PFSK-1 (cell line): ENCODE results near the gene UPF1.

Experiments
- FOXP2 ChIP-seq: optimal IDR thresholded peaks from 2 replicates; pipeline ENCODE3; 2011; ENCODE audit warnings: borderline replicate concordance, control low read depth, inconsistent platforms; ENCODE audit not compliant: insufficient read depth; ENCODE audit errors: extremely low read length, extremely low read depth
- POLR2AphosphoS5 ChIP-seq: IDR thresholded peaks from 2 replicates; pipeline ENCODE4 v1.6.1; 2012; ENCODE audit warnings: low read depth, mild to moderate bottlenecking, control low read depth, low read length, moderate library complexity
- SIN3A ChIP-seq: IDR thresholded peaks from 2 replicates; pipeline ENCODE4 v1.6.1; 2012; ENCODE audit warnings: mild to moderate bottlenecking, low read length, moderate library complexity, borderline replicate concordance; ENCODE audit not compliant: insufficient read depth
- TAF1 ChIP-seq: IDR thresholded peaks from 2 replicates; pipeline ENCODE4 v1.6.1; 2012; ENCODE audit warnings: low read length, control low read depth, borderline replicate concordance; ENCODE audit not compliant: insufficient read depth
- TF ChIP-seq, protein P1 (sequence below), 2 experiments: IDR thresholded peaks; 2 replicates each; pipeline versions ENCODE4 v1.6.1 to v1.8.0; 2011 to 2012; ENCODE audit warnings: low read depth in 2 of 2, low read length in 2 of 2, control low read depth in 1 of 2, inconsistent platforms in 1 of 2, mild to moderate bottlenecking in 1 of 2, moderate library complexity in 1 of 2; ENCODE audit not compliant: insufficient read depth in 1 of 2

DNA sequence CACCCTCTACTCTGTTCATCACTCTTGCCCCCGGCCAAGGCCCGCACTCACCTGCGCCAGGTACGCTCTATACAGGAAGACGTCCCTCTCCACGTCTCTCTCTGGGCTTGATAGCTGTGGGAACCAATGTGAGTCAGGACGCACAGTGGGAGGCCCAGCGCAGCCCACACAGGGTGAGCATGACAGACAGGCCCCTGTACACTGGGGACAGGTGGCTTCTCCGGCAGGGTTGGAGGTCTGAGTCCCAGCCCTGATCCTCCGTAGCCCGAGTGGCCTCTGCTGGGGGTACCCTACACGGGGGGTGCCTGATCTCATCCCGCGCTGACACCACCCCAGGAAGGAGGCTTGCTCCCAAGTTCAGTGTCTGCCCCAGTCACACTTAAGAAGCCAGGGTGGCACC, 81.2 kb downstream of the UPF1 start:
- TF ChIP-seq TAF1 (no peak), POLR2AphosphoS5 (no peak), FOXP2 (no peak), SIN3A (no peak)
- TF ChIP-seq, protein P1, sequence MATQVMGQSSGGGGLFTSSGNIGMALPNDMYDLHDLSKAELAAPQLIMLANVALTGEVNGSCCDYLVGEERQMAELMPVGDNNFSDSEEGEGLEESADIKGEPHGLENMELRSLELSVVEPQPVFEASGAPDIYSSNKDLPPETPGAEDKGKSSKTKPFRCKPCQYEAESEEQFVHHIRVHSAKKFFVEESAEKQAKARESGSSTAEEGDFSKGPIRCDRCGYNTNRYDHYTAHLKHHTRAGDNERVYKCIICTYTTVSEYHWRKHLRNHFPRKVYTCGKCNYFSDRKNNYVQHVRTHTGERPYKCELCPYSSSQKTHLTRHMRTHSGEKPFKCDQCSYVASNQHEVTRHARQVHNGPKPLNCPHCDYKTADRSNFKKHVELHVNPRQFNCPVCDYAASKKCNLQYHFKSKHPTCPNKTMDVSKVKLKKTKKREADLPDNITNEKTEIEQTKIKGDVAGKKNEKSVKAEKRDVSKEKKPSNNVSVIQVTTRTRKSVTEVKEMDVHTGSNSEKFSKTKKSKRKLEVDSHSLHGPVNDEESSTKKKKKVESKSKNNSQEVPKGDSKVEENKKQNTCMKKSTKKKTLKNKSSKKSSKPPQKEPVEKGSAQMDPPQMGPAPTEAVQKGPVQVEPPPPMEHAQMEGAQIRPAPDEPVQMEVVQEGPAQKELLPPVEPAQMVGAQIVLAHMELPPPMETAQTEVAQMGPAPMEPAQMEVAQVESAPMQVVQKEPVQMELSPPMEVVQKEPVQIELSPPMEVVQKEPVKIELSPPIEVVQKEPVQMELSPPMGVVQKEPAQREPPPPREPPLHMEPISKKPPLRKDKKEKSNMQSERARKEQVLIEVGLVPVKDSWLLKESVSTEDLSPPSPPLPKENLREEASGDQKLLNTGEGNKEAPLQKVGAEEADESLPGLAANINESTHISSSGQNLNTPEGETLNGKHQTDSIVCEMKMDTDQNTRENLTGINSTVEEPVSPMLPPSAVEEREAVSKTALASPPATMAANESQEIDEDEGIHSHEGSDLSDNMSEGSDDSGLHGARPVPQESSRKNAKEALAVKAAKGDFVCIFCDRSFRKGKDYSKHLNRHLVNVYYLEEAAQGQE (IDR thresholded peaks at IDR 0.05; ENCODE audit: insufficient read depth in 1 of 2, low read depth in 2 of 2, low read length in 2 of 2): no peak
